ENCODE data around the gene EBF4.

EBF4 gene

DNA sequence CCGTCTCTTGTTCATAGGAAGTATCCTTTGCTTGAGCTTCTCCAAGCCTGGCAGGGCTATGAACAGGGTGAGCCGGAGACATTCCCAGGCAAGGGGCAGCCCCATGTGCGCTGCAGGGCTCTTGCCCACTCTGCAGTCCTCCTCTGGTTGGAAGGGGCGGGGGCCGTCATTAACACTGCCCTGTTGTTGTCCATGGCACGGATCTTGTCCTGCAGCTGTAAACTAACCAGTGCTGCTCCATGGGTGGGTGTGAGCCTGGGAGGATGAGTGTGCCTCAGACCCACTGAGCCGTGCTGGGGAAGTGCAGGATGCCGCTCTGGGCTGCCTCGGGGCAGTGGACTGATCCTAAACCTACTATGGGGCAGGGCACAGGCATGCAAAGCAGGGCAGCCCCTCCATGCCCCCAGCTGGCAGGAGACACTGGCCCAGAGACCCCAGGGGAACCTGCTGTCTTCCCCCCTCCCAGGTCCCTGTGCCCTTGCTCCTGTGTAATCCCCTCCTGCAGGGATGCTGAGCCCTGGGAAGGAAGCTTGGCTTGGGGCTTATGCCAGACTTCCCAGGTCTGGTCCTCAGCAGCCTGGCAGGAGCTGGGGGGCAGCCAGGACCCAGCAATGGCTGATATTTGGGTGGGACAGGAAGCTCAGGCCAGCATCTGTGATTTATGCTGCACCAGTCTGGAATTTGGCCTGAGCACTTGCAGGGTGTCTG lies 8.5 kb downstream of the EBF4 start:
- no peak for FAIRE-seq

DNA sequence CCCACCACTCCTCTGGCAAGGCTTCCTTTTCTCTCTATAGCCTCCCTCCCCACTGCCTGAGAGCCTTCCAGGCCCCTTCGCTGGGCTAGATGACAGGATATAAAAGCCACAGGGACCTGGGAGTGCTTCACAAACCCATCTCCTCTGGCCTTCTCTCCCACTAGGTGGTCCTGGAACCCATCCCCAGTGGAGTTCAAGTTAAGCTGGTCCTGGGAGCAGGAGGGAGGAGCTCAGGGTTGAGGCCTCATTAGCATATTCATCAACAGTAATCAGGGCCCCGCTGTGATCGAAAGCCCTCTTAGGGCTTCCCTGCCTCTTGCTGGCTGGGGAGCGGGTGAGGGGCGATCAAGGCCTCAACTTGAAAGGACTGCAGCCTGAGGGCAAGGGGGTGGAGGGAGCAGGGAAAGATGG lies 9.1 kb downstream of the EBF4 start:
- FAIRE-seq = no peak

DNA sequence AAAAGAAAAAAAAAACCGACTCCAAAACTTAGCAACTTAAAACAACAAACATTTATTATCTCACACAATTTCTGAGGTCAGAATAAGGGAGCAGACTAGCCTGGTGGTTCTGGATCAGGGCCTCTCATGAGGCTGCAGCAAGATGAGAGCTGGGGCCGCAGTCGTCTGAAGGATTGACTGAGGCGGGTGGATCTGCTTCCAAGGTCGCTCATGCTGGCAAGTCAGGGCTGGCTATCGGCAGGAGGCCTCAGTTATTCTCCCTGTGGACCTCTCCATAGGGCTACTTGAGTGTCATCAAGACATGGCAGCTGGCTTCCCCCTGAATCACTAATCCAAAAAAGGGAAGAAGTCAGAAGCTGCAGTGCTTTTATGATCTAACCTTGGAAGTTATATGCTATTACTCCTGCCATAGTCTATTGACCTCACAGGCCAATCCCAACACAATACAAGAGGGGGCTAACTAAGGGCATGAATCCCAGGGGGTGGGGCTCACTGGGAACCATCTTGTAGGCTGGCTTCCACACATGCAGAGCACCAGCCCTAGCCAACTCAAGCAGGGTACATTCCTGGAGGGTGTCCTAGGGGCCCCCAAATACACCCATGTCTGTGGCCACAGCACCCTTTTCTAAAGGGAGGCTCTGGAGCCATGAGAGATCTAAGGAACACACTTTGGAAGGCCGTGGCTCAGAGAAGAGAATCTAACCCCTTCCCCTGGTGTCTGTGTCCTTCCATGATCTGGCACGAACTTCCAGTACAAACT lies 11.3 kb downstream of the EBF4 start:
- no peak for FAIRE-seq

DNA sequence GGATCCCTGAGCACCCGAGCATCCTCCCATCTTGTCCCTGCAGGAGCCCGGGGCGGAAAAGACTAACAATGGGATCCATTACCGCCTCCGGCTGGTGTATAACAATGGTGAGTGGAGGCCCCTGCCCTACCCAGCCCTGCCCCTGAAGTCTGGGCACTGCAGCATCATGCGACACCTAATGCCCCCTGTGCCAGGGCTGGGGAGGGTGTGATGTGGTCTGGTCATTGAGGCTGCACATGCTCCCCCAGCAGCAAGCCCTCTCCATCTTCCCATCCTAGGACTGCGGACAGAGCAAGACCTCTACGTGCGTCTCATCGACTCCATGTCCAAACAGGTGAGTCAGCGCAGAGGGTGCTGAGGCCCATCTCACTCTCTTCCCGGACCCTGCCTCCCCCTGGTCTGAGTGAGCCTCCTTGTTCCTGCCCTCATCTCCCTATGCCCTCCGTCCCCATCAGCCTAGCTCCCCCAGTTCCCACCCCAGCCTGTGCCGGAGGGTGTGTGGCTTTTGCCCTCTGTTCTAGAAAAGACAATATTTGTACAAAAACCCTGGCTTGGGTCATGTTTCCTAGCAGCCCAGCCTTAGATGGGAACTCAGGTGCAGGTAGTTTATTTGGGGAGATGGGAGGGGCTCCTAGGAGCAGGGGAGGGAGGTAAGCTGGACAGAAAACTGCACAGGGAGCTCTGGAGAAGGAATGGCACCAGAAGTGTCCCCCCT lies 13.5 kb downstream of the EBF4 start:
- FAIRE-seq = no peak

DNA sequence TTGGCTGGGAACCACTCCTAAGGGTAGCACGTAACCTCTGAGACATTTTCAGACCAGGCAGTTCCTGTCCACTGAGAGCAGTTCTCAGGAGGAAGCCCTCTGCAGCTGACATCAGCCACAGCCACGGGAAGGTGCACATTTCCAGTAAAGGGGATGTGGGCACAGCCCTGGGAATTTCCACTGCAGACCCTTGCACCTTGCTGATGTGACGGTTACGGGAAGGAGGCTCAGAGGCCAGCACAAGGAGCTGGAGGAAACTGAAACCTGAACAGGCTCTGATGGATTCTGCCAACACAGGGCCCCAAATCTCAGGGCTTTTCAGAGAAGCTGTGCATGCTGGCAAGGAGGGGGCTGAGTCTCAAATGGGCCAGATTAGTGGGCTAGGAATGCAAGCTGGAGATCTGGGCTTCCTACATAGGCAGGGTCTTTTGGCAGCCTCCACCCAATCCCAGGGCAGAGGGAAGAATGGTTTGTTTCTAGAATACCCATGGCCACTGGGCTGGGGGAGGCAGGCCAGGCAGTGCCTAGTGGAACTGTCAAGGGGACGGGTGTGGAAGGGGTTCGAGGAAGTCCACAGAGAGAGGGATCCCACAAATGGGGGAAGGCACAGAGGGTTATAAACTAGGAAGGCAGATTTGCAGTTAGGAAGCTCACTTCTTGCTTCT lies 14.2 kb downstream of the EBF4 start:
- FAIRE-seq = no peak

DNA sequence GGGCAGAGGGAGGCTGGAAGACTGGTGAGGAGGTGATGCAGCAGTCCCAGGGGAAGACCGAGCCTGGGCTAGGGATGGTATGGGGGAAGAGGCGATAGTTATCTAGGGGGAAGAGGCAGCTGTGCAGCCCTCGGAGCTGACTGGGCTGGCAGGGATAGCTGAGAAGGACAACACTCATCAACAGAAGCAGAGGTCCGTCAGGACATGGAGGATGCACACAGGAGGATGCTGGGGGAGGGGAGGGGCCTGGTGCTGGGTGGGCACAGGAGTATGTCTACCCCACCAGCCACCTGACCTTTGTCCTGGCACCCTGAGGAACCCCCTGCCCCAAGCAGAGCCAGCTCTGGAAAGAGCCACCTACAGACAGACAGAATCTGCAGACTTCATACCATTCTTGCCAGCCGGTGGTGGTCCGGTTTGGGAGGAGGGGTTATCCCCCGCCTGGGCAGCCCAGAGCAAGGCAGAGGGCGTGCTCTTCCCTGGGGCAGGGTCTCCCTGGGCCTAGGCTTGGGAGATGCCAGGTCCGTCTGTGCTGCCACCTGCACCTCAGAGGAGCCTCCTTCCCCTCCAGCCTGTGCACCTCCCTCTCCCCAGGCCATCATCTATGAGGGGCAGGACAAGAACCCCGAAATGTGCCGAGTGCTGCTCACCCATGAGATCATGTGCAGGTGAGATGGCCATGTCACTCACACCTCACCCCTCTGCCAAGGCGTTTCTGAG lies 14.9 kb downstream of the EBF4 start:
- FAIRE-seq = no peak

DNA sequence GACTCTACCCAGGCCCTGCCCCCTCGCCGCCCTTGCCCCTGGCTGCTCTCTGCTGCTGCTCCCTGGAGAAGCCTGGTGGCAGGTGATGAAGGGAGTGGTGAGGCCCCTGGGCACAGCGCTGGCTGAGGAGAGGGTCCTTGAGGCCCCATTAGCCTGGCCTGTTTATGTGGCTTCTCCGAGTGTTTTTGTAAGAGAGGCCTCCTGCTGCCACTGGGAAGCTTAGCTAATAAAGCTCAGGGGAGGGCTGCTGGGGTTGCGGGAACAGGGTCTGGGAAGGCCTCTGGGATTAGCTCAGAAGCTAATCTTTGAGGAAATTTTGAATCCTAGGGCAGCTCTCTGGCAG lies 15.5 kb downstream of the EBF4 start:
- FAIRE-seq = no peak

DNA sequence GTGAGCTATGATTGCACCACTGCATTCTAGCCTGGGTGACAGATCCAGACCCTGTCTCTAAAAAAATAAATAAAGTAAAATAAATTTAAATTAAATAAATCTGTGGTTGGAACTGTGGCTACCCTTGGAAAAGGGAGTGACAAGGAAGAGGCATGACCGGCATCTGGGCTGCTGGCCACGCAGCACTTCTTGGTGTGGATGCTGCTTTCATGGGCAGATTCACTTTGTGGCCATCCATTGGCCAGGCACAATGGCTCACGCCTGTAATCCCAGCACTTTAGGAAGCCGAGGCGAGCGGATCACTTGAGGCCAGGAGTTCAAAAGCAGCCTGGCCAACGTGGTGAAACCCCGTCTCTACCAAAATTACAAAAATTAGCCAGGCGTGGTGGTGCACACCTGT lies 16.1 kb downstream of the EBF4 start:
- FAIRE-seq = no peak

DNA sequence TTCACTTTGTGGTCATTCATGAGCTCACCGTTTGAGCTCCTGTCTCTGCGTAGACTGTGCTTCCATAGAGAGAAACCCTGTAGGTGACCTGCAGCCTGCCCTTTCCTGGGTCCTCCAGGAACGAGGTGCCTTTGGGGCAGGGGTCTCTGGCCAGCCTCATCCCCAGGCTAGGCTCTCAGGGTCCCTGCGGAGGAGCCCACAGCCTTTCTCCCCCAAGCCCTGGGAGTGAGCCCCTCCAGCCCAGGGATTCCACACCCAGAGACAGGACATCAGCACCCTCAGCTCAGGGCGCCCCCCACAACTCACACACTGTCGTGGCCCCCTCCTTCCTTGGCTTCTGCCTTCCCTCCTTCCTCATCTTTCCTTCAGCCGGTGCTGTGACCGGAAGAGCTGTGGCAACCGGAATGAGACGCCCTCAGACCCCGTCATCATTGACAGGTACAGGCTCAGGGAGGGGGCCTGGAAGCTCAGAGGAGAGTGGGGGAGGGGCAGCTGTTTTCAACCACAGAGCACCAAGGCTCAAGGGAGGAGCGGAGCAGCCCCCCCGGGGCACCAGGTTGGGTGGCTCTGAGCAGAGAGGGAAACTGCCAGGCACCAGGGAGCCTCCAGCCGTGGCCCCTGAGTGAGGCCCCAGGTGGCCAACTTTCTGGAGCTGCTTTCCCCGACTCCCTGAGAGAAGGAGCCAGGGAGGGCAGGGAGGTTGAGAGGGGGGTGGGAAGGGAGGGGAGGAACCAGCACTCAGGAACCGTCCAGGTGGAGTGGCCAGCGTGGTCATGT lies 16.8 kb downstream of the EBF4 start:
- no peak for FAIRE-seq

DNA sequence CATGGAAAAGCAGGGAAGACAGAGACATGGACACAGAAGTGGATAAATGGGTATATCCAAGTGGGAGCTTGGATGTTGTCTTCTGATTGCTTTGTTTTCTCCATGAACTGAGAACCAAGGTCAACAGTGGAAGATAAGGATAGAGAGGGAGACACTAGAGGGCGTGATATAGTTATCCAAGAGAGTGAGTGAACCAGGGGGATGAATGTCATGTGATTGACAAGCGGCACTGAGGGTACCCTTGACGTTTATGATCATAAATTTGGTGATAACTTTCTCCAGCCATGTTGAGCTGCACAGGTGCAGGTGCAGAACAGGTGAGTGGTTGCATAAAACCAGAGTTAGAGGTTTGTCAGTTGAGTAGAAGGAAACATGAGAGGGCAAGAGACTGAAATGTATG lies 20.7 kb downstream of the EBF4 start:
- FAIRE-seq = no peak

DNA sequence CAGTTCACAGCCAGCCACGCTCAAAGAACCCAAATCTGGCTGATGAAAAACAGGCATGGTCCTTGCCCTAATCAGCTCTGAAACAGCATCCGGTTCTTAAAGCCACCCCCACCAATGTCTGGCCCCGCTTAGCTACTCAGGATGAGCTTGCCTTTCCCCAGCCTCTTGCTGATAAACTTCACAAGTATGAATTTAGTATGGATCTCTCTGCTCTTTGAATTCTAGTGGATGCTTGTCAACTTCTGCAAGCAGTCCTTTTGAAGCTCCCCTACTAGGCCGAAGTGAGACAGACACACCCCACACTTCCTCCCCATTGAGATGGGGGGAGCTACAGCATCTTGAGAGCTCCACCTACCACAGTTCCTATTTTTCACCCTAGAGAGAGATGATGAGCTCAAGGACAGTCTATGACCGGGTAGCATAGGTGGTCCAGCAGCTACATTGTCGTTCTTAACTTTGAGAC lies 36.7 kb downstream of the EBF4 start:
- no peak for FAIRE-seq

DNA sequence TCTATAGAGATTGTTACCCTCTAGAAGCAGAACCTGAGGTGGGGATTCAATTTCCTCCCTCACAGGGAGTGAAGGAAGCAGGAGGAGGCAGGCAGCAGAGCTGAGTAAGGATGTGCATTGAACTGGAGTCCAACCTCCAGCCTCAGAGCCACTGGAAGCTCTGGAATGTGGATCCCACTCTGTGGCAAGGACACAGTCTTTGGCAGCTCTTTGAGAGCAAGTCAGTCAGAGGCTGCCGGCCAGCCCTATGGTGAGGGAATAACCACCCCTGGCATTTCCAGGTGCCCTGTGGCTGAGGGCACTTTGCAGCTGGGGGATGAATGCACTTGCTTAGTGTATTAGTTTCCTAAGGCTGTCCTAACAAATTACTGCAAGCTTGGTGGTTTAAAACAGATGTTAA lies 37.2 kb downstream of the EBF4 start:
- no peak for FAIRE-seq

DNA sequence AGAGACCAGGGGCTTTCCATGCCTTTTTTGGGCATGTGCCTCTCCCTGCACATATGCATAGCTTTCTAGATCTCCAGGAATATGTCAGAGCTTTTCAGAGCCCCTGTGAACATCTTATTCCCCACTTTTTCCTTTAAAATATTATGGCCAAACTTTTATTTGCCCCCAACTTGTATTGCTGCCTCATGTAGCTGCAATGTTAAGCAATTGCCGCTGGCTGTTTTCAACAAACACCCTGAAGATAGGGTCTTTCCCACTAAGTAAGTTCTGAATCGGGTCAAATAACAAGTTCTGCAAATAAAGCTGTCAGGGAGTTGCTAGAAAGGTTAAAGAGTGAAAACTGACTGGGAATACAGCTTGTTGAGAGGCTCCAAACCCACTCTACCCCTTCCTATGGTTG lies 42.3 kb downstream of the EBF4 start:
- FAIRE-seq = no peak

DNA sequence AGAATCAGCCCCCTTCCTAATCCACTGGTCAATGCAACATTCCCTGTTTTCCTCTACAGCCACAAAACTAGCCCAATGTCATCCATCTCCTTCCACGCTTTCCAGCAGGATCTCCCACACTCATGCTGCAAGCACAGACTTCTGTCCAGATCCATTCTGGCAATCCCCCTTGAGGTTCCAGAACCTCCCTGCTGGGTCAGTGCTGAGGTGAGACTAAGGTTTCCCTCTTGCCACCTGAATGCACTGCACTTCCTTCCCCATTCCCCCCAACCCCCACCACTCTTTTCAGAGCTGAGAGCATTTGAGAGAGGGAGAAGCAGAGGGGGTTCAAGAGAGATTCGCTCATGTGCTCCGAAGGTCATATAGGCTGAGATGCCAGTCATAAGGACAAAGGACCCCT lies 43.9 kb downstream of the EBF4 start:
- no peak for FAIRE-seq

DNA sequence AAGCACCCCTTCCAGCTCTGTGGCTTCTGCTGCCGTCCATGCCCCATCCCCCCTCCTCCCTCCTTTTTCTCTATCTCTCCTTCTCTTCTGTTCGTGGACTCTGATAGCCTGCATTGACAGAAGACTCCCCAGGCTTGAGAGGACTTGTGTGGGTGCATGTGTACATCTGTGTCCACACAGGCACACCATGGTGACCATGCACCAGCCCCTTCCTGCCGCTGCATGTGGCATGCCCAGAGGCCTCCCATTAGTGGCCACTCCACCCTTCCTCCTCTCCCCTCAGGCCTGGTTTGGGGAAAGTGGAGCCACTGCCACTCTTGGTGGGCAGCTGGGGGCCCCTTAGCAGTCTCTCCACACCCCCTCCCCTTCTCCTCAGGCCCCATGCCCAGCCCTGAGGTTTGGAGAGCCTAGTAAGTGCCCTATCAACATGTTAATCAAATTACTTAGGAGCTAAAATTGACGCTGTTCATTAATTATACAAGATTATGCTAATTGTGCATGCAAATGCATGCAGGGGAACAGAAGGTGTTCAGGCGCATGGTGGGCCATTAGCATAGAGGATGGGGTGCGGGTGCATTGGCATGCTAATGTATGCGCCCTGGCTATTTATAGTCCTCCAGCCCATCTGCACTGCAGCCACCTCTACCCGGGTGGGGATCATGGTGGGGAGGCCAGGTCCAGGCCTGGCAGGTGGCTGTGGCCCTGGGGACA lies 45.9 kb downstream of the EBF4 start:
- FAIRE-seq = no peak

DNA sequence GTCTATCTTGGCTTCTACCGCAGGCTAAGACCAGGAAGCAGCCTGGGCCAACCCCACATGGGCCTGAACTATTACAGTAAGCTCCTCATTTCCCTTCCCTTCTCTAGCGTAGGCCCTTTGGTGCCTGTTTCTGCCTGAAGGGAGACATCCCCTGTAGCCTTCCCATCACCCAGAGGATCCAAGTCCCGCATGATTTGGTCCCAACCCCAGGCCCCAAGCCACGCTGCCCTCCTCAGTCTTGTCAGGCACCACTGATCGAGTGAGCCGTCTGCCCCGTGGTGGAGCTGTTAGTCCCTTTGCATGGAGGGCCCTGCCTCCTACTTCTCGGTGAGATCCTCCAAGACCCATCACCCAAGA lies 46.4 kb downstream of the EBF4 start:
- no peak for FAIRE-seq

DNA sequence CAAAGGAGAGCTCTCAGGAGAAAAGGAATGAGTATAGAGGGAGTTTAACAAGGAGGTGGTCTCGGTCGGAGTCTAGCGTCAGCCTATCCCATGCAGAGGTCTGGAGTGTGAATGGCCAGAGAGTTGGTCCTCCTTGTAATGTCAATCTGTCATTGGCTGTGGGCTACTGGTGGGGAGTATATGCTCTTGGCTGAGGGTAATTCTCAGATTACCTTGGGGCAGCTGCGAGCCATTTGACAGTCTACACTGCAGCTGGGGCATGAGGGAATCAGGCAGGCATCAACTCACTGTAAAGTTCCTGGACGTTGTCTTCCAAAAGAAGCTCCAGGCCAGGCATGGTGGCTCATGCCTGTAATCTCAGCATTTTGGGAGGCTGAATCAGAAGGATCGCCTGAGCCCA lies 48.1 kb downstream of the EBF4 start:
- FAIRE-seq = no peak

DNA sequence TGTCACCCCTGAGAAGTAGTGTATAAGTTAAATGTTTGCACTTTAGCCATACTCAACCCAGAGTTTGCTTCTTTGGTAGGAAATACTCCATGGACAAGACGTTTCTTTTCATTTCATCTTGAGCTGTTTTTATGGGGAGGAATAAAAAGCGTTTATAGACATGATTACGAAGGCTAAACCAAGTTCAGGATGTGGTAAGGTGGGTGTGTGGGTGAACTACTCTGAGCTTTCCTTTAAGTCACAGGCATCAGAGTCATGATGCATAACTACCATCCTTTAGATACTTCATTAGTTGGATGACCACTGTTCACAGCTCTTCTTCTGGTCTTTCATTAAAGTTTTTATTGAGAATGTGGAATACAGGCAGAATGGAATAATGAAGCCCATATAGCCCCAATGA lies 48.9 kb downstream of the EBF4 start:
- FAIRE-seq = no peak

DNA sequence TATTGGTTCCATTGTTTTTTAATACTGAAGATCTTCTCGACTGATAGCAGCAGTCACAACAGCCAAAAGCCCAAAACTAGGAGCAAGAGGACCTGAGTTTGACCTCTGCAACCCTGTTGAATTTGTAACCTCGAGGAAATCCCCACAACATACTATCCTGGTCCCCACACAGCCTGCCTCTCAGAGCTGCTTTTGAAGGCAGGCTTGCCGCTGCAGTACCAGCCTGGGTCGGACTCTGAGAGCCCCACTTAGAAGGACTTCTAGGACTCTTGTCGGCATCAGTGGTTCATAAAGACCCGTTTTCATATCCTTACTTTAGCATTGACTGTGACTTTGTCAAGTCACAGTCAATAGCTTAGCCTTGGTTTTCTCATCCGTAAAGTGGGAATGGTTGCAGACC lies 49.3 kb downstream of the EBF4 start:
- no peak for FAIRE-seq

DNA sequence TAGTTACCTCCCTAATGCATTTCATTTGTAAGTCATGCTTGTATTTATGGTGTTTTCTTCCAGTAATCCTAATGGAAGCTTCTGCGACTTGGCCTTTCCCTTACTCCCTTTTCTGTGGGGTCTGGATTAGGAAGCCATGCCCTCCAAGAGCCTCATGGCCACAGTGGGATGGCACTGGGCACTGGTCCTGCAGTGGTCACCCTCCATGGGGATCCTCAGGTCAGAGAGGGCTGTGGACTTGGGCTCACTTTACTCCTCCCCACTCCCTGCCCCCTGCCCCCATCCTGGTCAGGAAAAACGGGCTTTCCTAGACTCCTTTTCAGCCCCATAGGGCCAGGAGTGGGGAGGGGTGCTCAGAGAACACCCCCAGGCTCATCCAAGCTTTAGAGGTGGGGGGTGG lies 49.9 kb downstream of the EBF4 start:
- FAIRE-seq = no peak

DNA sequence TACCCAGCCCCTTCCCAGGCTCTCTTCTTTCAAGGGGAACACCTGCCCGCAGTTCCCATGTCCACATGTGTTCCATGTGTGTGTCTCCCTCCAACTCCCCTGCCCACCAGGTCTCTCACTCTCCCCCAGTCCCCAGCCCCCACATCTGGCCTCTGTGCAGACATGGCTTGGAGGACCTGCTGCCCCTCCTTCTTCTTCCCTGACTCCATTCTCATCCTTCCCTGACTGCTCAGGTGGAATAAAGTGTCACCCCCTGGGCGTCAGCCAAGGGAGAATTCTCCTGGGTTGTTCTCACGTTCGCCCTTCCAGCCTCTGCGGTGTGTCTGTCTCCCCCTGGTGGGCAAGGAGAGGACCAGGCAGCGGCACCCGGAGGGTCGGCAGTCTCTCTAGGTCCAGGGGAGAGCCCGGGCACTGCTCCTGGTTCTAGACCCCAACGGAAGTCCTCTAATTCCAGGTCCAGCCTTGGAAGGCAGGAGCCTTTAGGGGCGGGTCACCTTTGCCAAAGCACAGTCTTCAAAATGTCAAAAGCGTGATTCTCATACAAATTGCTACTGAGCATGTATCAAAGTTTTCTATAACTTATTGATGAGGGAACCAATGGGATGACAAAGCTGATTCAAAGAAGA lies 50.5 kb downstream of the EBF4 start:
- FAIRE-seq = no peak

Data from colon (tissue), 2 donors.